Cardiac fibroblast (primary cell): ENCODE data around the gene COL9A3.

Experiments used
- DNase-seq, 2 donors: peaks; one replicate each; pipeline versions ENCODE4 v3.0.0 to v3.0.0-alpha.2; 2010; ENCODE audit warnings: low read depth in 2 of 2
- H3K4me3 ChIP-seq, 2 donors: replicated peaks in 1 of 2; 1 replicate in 1 of 2; 2 replicates in 1 of 2; pipeline ENCODE4 v1.5.1; 2011; ENCODE audit warnings: low read depth in 2 of 2, low read length in 2 of 2, mild to moderate bottlenecking in 2 of 2, moderate library complexity in 1 of 2
- TF ChIP-seq, protein P1 (sequence below): IDR thresholded peaks from one replicate; pipeline ENCODE4 v1.5.1; 2011; ENCODE audit warnings: low read depth, mild to moderate bottlenecking, low read length, inconsistent platforms

COL9A3 gene

DNA sequence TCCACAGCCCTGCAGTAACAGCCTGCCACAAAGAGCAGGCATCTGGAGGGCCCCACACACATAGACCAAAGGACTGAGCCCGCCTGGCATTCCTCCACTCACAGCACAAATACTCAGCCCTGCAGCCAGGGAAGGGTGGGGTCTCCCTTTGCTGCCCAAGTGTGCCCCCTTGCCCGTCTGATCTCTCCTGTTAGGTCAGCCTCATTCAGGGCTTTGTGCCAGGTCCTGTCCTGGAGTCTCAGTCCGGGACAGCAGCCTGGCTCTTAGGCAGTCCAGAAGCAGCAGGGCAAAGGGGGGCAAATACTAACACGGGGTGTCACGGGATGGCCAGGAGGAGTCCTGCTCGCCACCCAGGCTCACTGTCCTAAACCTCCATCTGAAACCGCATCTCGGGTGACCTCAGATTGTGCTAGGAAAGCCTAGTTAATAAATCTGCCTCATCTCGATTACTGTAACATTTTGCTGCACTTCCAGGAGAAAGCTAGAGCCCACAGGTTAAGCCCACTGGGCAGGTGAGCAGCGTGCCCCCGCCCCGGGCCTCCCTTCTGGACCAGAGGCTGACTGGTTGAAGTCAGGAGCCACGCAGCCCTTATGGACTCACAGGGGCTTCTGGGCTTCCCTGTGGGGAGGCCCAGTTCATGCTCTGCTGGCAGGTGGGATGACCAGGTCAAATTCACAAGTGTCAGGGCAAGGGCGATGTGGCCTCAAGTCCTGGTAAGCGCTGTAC is 15.4 kb upstream of the COL9A3 start:
- DNase-seq: no peak
- no peak overlapping the region for H3K4me3 ChIP-seq
- TF ChIP-seq, protein P1, sequence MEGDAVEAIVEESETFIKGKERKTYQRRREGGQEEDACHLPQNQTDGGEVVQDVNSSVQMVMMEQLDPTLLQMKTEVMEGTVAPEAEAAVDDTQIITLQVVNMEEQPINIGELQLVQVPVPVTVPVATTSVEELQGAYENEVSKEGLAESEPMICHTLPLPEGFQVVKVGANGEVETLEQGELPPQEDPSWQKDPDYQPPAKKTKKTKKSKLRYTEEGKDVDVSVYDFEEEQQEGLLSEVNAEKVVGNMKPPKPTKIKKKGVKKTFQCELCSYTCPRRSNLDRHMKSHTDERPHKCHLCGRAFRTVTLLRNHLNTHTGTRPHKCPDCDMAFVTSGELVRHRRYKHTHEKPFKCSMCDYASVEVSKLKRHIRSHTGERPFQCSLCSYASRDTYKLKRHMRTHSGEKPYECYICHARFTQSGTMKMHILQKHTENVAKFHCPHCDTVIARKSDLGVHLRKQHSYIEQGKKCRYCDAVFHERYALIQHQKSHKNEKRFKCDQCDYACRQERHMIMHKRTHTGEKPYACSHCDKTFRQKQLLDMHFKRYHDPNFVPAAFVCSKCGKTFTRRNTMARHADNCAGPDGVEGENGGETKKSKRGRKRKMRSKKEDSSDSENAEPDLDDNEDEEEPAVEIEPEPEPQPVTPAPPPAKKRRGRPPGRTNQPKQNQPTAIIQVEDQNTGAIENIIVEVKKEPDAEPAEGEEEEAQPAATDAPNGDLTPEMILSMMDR: no peak

DNA sequence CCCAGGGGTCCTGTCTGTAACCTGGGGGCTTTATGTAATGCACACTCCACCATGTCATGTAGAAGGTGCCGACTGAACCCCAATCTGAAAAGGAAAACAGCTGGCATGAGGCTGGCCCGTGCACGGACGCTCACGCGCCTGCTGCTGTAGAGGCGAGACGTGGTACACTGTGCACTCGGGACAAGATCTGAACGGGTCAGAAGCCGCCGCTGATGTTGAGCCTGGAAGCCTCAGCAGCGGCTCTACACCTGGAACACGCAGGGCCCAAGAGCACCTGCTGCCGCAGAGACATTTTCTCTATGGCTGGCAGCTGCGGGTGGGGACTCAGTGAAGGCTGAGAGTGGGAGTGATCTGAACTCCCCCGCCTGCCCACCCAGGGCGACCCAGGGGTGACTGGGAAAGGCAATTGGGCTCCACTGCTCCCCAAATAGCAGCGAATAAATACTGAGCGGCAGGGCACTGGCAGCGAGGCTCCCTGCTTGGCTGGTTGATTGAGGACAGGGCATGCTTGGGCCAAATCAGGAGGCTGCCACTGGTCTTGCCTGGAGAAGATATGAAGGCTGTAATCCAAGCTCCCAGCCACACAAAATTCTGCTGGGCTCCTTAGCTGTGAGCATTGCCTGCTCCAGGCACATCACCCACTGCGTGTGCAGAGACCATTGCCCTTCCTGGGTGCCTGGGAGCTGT is 14.7 kb upstream of the COL9A3 start:
- no peak overlapping the region for H3K4me3 ChIP-seq
- TF ChIP-seq, protein P1: no peak
- DNase-seq: no peak

DNA sequence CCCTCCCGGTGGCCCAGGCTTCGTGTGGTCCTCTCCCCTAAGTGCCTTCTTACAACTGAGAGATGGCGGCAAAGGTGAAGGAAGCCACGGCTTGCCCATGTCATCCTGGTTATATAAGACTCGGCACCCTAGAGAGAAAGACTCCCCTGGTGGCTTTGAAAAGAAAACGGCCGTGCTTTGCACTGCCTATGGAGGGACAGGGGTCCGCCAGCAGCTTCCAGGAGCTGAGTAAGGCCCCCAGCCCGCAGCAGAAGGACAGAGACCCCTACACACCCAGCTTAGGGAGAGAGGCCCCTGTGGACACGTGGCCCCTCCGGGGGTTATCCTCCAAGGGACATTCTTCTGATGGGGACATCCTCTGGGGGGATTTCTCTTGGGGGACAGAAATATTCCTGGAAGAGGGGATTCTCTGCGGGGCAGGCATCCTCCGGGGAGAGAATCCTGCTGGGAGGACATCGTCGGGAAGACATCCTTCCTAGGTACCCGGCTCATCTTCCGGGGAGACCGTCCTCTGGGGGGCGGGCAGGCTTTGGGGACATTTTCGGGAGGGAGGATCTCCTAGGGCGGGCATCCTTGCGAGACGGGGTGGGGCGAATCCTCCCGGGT is 12.7 kb upstream of the COL9A3 start:
- H3K4me3 ChIP-seq: peak overlapping the region; percentile 62 to 87
- DNase-seq: no peak
- TF ChIP-seq, protein P1: no peak

DNA sequence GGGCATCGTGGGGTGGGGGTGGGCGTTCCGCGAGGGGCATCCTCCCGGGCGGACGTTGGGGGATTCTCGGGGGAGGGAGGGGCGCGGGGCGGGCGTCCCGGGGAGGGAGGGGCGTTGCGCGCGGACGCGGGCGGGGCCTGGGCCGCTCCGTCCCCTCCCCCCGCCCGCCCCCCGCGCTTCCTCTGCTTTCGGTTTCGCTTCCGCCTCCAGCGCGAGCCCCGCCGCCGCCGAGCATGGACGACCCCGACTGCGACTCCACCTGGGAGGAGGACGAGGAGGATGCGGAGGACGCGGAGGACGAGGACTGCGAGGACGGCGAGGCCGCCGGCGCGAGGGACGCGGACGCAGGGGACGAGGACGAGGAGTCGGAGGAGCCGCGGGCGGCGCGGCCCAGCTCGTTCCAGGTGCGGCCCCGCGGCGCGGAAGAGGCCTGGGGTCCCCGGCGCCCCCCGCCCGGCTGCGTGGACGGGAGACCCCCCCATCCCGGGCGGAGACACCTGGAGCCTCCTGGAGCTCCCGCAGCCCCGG is 12.2 kb upstream of the COL9A3 start, which contains the start of gene OGFR:
TSS of gene OGFR (plus strand) at position 209 of the 528 bp plus-strand sequence. CDS start at position 234, 25 bp downstream.
- peak; percentile 45 to 62 for DNase-seq
- TF ChIP-seq, protein P1: no peak
- peak within 1 kb of the TSS; percentile 72 to 87 for H3K4me3 ChIP-seq

DNA sequence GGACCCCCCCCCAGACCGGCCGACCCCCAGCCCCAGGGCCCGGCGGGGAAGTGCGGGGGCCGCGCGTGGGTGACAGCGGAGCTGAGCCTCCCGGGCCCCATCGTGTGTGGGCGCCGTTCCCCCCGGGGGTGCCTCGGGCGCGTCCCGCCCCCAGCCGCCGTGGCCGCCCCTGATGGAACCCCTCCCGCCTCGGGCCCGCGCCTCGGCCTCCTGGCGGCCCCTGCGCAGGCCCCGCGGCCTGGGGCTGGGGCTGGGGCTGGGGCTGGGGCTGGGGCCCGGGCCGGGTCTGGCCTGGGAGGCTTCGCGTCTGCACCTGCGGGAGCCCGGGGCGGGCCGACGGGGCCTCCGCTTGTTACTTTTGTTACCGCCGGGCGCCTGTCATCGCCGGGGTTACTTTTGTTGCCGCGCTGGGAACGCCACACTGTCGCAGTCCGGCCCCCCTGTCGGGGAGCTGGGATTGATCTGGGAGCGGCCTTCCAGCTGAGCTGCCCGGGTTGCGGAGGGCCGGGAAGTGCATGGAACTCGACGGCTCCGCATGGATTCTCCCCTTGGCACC is 11.6 kb upstream of the COL9A3 start:
- TF ChIP-seq, protein P1: no peak
- peak overlapping the region; percentile 72 to 87 for H3K4me3 ChIP-seq
- DNase-seq: no peak

DNA sequence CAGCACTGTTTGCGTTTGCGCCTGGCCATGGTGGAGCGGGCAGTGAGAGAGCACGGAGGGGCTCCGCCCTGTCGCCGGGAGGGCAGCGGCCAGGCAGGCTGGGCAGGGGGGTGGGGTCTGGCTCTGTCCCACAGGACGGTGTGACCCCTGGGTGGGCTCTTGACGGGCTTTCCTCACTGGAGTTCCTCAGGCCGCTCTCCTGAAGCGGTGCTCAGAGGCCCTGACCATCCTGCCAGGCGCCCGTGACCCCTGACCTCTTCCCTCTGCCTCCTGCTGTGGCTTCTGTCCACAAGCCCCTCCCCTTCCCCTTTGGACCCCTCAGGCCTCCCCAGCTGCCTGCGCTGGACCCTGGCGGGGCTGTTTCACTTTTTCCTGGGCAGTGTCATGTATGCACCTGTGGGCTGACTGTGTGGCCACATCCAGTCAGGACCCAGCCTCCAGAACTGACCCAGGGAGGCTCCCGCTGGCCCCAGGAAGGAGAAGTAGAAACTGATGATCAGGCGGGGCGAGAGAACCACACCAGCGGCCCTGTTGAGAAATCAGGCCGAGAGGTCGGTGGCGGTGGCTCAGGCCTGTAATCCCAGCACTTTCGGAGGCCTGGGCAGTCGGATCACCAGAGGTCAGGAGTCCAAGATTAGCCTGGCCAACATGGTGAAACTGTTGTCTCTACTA is 11.0 kb upstream of the COL9A3 start:
- H3K4me3 ChIP-seq: peak overlapping the region; percentile 72 to 87
- DNase-seq: no peak
- TF ChIP-seq, protein P1: no peak
